ENCODE measurements around the gene NBEAL2. TPM values are rescaled to one million over a fixed set of nuclear protein-coding genes. Genes with fewer than 3 reads are reported as not detected.

The NBEAL2 gene, protein sequence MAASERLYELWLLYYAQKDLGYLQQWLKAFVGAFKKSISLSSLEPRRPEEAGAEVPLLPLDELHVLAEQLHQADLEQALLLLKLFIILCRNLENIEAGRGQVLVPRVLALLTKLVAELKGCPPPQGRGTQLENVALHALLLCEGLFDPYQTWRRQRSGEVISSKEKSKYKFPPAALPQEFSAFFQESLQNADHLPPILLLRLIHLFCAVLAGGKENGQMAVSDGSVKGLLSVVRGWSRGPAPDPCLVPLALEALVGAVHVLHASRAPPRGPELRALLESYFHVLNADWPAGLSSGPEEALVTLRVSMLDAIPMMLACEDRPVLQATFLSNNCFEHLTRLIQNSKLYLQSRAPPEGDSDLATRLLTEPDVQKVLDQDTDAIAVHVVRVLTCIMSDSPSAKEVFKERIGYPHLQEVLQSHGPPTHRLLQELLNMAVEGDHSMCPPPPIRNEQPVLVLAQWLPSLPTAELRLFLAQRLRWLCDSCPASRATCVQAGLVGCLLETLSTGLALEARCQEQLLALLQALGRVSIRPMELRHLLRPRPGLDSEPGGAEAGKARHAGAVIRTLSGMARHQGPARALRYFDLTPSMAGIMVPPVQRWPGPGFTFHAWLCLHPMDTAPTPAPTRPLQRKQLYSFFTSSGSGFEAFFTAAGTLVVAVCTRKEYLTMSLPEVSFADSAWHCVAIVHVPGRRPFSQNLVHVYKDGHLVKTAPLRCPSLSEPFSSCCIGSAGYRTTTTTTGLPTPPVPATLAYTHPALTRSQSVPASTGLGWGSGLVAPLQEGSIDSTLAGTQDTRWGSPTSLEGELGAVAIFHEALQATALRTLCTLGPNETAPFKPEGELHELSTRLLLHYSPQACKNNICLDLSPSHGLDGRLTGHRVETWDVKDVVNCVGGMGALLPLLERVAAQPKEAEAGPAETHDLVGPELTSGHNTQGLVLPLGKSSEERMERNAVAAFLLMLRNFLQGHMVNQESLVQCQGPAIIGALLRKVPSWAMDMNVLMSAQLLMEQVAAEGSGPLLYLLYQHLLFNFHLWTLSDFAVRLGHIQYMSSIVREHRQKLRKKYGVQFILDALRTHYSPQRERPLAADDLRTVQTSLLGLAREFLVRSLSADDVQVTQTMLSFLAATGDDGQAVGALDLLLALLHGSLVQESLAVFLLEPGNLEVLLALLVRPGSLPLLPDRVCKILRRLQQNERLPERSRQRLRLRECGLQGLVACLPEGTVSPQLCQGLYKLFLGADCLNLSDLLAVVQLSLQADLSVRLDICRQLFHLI (N-terminal part only)
- 20.0 and 35.5 TPM in 2 replicates for total RNA-seq

DNA sequence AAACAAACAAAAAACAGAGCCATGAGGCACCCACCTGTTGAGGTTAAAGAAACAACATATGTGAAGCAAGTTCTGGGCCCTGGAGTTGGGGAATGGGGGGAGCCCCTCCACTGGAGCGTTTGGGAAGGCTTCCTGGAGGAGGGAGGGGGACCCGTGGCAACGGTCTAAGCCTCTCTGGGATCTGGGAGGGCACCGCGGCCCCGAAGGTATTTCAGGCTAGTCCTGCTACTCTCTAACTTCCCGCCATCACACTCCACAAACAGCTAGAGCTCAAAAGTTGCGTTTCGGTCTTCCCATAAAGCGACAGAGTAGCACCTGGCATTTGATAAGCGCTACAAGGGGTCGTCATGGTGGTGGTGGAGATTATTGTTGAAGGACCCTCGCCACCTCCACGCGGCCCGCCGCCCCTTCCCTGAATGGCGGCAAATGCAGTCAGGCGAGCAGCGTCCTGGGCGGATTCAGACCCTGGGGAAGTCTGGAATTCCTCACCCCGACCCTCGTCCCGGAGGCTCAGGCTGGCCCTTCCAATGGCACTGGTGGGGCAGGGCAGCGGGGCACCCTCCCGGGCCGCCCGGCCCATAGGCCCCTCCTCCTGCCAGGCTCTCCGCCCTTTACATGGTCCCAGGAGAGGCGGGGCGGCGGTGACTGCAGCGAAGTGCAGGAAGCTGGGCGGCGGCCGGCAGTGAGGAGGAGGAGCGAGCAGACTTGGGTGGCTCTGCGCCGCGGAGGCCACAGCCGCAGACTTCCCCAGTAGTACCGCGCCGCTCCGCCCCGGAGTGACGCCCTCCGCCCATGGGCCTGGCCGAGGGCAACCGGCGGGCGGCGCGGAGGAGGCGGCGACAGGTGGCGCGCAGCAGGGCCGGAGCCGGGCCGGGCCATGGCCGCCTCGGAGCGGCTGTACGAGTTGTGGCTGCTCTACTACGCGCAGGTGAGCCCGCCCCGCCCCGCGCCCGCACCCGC lies at the start of gene NBEAL2:
NBEAL2 (plus strand) TSS at position 682 of the 960 bp plus-strand sequence; CDS start at position 878, 196 bp downstream.
- Histone ChIP-seq H3K36me3 (ENCODE audit: control insufficient read depth, insufficient read depth, low read length) (peaks cover 3% of the 10 kb centered on the region), H3K27me3 (ENCODE audit: control insufficient read depth, insufficient read depth, low read length) (no peaks in the 10 kb centered on the region), H3K4me3 (ENCODE audit: low read depth, low read length) (peak within 1 kb of the TSS; percentile 72)
- TF ChIP-seq, protein P1, sequence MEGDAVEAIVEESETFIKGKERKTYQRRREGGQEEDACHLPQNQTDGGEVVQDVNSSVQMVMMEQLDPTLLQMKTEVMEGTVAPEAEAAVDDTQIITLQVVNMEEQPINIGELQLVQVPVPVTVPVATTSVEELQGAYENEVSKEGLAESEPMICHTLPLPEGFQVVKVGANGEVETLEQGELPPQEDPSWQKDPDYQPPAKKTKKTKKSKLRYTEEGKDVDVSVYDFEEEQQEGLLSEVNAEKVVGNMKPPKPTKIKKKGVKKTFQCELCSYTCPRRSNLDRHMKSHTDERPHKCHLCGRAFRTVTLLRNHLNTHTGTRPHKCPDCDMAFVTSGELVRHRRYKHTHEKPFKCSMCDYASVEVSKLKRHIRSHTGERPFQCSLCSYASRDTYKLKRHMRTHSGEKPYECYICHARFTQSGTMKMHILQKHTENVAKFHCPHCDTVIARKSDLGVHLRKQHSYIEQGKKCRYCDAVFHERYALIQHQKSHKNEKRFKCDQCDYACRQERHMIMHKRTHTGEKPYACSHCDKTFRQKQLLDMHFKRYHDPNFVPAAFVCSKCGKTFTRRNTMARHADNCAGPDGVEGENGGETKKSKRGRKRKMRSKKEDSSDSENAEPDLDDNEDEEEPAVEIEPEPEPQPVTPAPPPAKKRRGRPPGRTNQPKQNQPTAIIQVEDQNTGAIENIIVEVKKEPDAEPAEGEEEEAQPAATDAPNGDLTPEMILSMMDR (IDR thresholded peaks at IDR 0.05; ENCODE audit: insufficient read depth, low read length, severe bottlenecking): no peak
- DNase-seq (ENCODE audit: low read depth): peak; percentile 82
- FAIRE-seq: no peak

DNA sequence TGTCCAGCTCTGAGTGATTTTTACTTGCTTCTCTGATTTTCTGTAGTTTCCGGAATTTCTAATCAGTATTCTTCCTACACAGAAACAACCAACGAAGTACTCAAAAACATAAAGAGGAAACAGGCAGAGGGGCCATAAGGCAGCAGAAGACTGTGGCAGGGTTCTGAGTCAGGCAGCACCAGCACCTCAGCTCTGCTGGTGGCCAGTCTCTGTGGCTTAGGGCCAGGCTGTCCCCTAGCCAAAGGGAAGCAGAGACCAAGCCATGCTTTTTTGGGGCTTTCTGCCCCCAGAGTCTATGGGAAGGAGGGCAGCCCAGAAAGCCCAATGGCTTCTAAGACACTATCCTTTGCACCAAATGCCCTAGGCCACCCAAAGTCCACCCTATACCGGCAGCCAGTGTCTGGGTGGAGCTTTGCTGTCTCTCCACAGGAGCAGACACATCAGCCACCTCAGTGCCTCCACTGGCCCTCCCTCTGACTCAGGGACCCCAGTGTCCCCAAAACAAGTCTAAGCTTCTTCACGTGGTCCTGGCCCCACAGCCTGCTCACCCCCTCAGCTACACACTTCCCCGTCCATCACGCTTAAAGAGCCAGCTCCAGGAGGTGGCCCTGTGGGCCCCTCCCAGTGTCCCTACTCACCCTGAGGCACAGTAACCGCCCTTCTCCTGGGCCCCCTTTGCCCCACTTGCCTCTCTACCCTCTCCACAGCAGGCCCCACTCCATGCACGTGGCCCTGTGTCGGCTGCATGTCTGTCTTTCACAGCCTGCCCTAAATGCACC lies 49.1 kb upstream of the NBEAL2 start:
- DNase-seq (ENCODE audit: low read depth) (no peak), FAIRE-seq (no peak)
- TF ChIP-seq, protein P1 (IDR thresholded peaks at IDR 0.05; ENCODE audit: insufficient read depth, low read length, severe bottlenecking): no peak
- Histone ChIP-seq H3K4me3 (ENCODE audit: low read depth, low read length) (no peak overlapping the region), H3K27me3 (ENCODE audit: control insufficient read depth, insufficient read depth, low read length) (no peaks in the 10 kb centered on the region), H3K36me3 (ENCODE audit: control insufficient read depth, insufficient read depth, low read length) (peaks cover 15% of the 10 kb centered on the region)

DNA sequence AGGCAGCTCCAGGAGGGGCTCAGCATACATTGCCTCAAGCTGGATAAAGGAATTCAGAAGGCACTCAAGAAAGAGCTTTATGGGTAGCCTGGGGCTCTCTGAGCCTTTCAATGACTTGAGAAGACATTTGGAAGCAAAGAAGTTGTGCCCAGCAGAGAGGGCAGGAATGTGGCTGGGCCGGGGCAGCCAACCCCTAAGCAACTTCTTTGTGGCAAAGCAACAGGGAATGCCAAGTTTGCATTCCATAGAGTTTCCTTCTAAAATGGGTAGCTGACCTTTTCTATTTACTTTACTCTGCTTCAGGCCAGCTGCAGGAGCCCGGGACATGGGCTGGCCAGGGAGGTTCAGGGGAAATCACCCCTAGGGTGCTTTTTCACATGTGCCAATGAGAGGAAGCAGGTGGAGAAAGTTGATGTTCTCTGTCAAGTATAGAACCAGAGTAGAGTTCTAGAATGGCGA lies 48.5 kb upstream of the NBEAL2 start:
- Histone ChIP-seq H3K4me3 (ENCODE audit: low read depth, low read length) (no peak overlapping the region), H3K27me3 (ENCODE audit: control insufficient read depth, insufficient read depth, low read length) (no peaks in the 10 kb centered on the region), H3K36me3 (ENCODE audit: control insufficient read depth, insufficient read depth, low read length) (peaks cover 10% of the 10 kb centered on the region)
- DNase-seq (ENCODE audit: low read depth) (no peak), FAIRE-seq (no peak)
- TF ChIP-seq, protein P1 (IDR thresholded peaks at IDR 0.05; ENCODE audit: insufficient read depth, low read length, severe bottlenecking): no peak

DNA sequence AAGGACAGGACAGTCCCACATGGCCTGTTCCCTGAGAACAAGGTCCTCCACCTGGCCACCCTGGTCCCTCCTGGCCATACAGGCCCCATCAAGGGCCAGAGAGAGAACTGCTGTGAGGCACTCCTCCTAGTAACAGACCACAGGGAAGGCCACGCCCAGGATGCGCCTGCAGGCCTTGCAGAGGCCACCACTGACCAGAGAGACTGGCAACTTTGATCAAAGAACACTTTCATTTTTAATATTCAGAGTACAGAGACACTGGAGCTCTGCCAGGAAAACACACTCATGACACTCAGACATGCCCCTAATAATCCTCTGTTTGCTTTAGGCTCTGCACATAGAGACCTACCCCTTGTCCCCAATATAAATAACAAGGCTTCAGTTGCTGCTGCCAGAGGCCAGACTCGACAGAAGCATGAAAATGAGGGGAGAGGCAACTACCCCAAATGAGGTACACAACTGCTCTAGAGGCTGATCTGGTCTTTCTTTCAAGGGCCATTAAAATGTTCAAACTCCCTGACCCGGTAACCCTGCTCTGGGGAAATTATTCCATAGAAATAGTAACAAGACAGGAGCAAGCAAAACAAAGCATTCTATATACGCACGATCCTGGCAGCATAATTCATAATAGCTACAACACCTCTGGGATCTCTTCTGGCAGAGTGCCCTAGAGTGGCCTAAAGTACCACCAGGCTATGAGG lies 47.7 kb upstream of the NBEAL2 start:
- FAIRE-seq (no peak), DNase-seq (ENCODE audit: low read depth) (no peak)
- H3K27me3 ChIP-seq (ENCODE audit: control insufficient read depth, insufficient read depth, low read length): no peaks in the 10 kb centered on the region
- TF ChIP-seq, protein P1 (IDR thresholded peaks at IDR 0.05; ENCODE audit: insufficient read depth, low read length, severe bottlenecking): no peak
- H3K4me3 ChIP-seq (ENCODE audit: low read depth, low read length): no peak overlapping the region
- peaks cover 5% of the 10 kb centered on the region for H3K36me3 ChIP-seq (ENCODE audit: control insufficient read depth, insufficient read depth, low read length)

All from bronchial epithelial cell (primary cell).